ENCODE measurements around the gene HOXB2. TPM values are rescaled to one million over a fixed set of nuclear protein-coding genes. Genes with fewer than 3 reads are reported as not detected.

The HOXB2 gene
- total and polyA plus RNA-seq, 9 of the 15 experiments (the other 6 are each of a cell fraction or from before 2014, with no cell fraction given): 2.1 to 97.7 (median 21.2) TPM

GRCh38 chr17:48578616-48579470 is 33.9 kb upstream of the HOXB2 start (continued):
- TF ChIP-seq DMBX1 (CRISPR knock-in tag; IDR thresholded peaks at IDR 0.05; ENCODE audit: borderline replicate concordance) (no peak), ZNF407 (IDR thresholded peaks at IDR 0.05; ENCODE audit: low read depth) (no peak), ARNT (IDR thresholded peaks at IDR 0.05) (no peak), JUND (IDR thresholded peaks at IDR 0.05; ENCODE audit: borderline replicate concordance, low read depth, low read length) (no peak), JUND (tag; IDR thresholded peaks at IDR 0.05; ENCODE audit: borderline replicate concordance, low read depth, low read length) (no peak), SREBF1 (IDR thresholded peaks at IDR 0.05; ENCODE audit: borderline replicate concordance, low read depth, low read length) (no peak), RFX1 (IDR thresholded peaks at IDR 0.05) (no peak), ATF3 (IDR thresholded peaks at IDR 0.05) (no peak), ATF3 (CRISPR knock-in tag; conservative IDR thresholded peaks at IDR 0.05) (no peak), ZNF184 (CRISPR knock-in tag; IDR thresholded peaks at IDR 0.05) (no peak), KDM1A (IDR thresholded peaks at IDR 0.05) (no peak), NRF1 (conservative IDR thresholded peaks at IDR 0.05 in 1 of 2, IDR thresholded peaks at IDR 0.05 in 1 of 2) (peak; percentile 49 to 53), ZNF785 (CRISPR knock-in tag; IDR thresholded peaks at IDR 0.05) (no peak), HNRNPK (IDR thresholded peaks at IDR 0.05; ENCODE audit: low read depth, low read length, poor library complexity, severe bottlenecking) (no peak), MLX (CRISPR knock-in tag; conservative IDR thresholded peaks at IDR 0.05) (0 out of 4 replicates have a peak, but pooled peaks of 1 of the 2 experiments have one; percentile 45), CBX3 (IDR thresholded peaks at IDR 0.05; ENCODE audit: borderline replicate concordance in 1 of 2, low read length in 2 of 2) (no peak), LARP7 (IDR thresholded peaks at IDR 0.05) (no peak), CREB1 (IDR thresholded peaks at IDR 0.05) (no peak), CREB1 (CRISPR knock-in tag; IDR thresholded peaks at IDR 0.05) (no peak), NR1H2 (CRISPR knock-in tag; IDR thresholded peaks at IDR 0.05) (no peak)
